ENCODE results near the gene ACTR3.

DNA sequence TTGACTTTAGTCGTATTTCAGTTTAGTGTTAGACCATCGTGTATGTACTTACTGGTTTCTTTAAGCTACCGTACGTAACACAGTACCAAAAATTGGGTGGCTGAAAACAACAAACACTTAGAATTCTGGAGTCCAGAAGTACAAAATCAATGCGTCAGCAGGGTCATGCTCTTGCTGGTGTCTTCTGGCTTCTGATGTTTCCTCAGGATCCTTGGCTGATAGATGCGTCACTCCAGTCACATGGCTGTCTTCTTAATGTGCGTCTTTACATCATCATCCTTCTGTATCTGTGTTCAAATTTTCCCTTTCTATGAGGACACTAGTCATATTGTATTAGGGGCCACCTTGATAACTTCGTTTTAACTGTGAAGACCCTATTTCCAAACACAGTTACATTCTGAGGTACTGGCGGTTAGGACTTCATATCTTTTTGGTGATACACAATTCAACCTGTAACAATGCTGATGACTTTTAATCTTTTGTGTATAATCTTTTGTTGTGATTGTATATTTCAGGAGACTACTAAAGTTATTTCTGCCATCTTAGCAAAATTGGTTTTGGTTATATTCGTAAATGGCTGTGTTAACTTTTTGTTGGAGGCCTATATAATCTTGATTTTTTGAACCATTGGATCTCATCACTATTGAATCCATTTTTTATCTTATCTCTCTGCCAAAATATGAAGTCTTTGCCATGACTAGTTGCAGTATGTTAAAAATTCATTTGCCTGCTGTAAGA, 25.4 kb downstream of the ACTR3 start:
- TF ChIP-seq, protein P1, sequence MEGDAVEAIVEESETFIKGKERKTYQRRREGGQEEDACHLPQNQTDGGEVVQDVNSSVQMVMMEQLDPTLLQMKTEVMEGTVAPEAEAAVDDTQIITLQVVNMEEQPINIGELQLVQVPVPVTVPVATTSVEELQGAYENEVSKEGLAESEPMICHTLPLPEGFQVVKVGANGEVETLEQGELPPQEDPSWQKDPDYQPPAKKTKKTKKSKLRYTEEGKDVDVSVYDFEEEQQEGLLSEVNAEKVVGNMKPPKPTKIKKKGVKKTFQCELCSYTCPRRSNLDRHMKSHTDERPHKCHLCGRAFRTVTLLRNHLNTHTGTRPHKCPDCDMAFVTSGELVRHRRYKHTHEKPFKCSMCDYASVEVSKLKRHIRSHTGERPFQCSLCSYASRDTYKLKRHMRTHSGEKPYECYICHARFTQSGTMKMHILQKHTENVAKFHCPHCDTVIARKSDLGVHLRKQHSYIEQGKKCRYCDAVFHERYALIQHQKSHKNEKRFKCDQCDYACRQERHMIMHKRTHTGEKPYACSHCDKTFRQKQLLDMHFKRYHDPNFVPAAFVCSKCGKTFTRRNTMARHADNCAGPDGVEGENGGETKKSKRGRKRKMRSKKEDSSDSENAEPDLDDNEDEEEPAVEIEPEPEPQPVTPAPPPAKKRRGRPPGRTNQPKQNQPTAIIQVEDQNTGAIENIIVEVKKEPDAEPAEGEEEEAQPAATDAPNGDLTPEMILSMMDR (IDR thresholded peaks at IDR 0.05), result no peak
- TF ChIP-seq POLR2A (IDR thresholded peaks at IDR 0.05), result no peak

Measured in heart left ventricle (tissue), 13 donors.